Suprapubic skin (tissue), 3 donors: Measurements from ENCODE around the gene PRLR.

Source experiments
- POLR2A ChIP-seq, 2 donors: fragments of 450-650 bp; IDR thresholded peaks; one replicate each; pipeline ENCODE4 v1.6.1; 2017; ENCODE audit warnings: antibody characterized with exemption in 2 of 2, mild to moderate bottlenecking in 2 of 2, moderate library complexity in 2 of 2
- TF ChIP-seq, protein P1 (sequence below), 2 donors: fragments of 200-600 bp in 1 of 2; fragments of 450-650 bp in 1 of 2; sonication (generic) in 1 of 2; IDR thresholded peaks; one replicate each; pipeline ENCODE4 v1.5.1; 2016 to 2019; ENCODE audit warnings: antibody characterized with exemption in 2 of 2, mild to moderate bottlenecking in 1 of 2, moderate library complexity in 1 of 2

DNA sequence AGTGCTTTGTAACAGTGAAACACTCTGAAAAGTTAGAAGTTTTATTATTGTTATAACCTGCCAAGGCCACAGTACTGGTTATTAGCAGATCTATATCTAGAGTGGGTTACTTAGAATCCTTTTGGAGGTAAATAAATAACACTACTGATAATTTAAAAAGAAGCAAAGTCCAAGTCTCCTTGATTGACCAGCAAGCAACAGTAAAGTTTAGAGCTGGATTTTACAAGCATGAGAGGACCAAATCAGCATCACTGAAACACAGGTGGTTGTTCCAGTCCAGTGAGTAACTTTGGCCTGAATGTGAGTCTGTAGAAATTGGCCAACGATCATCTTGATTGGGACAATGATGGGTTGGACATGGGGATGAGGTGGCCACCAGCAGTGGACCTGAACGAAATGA, 105.4 kb downstream of the PRLR start:
- TF ChIP-seq, protein P1, sequence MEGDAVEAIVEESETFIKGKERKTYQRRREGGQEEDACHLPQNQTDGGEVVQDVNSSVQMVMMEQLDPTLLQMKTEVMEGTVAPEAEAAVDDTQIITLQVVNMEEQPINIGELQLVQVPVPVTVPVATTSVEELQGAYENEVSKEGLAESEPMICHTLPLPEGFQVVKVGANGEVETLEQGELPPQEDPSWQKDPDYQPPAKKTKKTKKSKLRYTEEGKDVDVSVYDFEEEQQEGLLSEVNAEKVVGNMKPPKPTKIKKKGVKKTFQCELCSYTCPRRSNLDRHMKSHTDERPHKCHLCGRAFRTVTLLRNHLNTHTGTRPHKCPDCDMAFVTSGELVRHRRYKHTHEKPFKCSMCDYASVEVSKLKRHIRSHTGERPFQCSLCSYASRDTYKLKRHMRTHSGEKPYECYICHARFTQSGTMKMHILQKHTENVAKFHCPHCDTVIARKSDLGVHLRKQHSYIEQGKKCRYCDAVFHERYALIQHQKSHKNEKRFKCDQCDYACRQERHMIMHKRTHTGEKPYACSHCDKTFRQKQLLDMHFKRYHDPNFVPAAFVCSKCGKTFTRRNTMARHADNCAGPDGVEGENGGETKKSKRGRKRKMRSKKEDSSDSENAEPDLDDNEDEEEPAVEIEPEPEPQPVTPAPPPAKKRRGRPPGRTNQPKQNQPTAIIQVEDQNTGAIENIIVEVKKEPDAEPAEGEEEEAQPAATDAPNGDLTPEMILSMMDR (IDR thresholded peaks at IDR 0.05): no peak
- no peak for TF ChIP-seq POLR2A (IDR thresholded peaks at IDR 0.05)
